Measurements from ENCODE around the gene ACAP2.

GRCh38 chr3:195453236-195453635, 10.4 kb upstream of the ACAP2 start:
- TF ChIP-seq CTCF (IDR thresholded peaks at IDR 0.05) (no peak), POLR2A (IDR thresholded peaks at IDR 0.05) (no peak)
